ENCODE results near the gene TAS2R16.

GRCh38 chr7:123004931-123005330, 9.4 kb upstream of the TAS2R16 start:
- TF ChIP-seq ISL1 (CRISPR knock-in tag; IDR thresholded peaks at IDR 0.05): no peak
- no peak for TF ChIP-seq GLIS3 (CRISPR knock-in tag; IDR thresholded peaks at IDR 0.05)
- TF ChIP-seq PATZ1 (CRISPR knock-in tag; IDR thresholded peaks at IDR 0.05; ENCODE audit: borderline replicate concordance): no peak
